Activated CD4-positive, alpha-beta memory T cell treated with anti-CD3 and anti-CD28 coated beads for 36 hours (primary cell): ENCODE measurements around the gene LENEP. TPM values are rescaled to one million over a fixed set of nuclear protein-coding genes. Genes with fewer than 3 reads are reported as not detected.
"Not testable (repeated sequence)": the region's sequence is repeated elsewhere in the genome, so short reads cannot be mapped to it uniquely, and the experiment has no call there.

Experiments
- CTCF ChIA-PET: fragments of 350-600 bp; sonication (Branson Sonifier 250); formaldehyde crosslinking; loops from one replicate; lab custom pipeline; 2021; ENCODE audit warnings: antibody characterized with exemption, inconsistent platforms; lab: Charles Lee
- POLR2A ChIA-PET: fragments of 350-600 bp; sonication (Branson Sonifier 250); formaldehyde crosslinking; loops from one replicate; lab custom pipeline; 2021; ENCODE audit warnings: antibody characterized with exemption; lab: Charles Lee
- DNase-seq: peaks from one replicate; pipeline ENCODE4 v3.0.0-alpha.2; 2020
- H3K27ac Mint-ChIP-seq: one replicate; pipeline ENCODE4 v1.8.0; 2021; ENCODE audit warnings: mixed read lengths
- H3K27me3 Mint-ChIP-seq: one replicate; pipeline ENCODE4 v1.8.0; 2021; ENCODE audit warnings: mixed read lengths
- H3K36me3 Mint-ChIP-seq: one replicate; pipeline ENCODE4 v1.8.0; 2021; ENCODE audit warnings: mixed read lengths
- H3K4me1 Mint-ChIP-seq: one replicate; pipeline ENCODE4 v1.8.0; 2021; ENCODE audit warnings: low read depth, mixed read lengths
- H3K4me3 Mint-ChIP-seq: one replicate; pipeline ENCODE4 v1.8.0; 2021; ENCODE audit warnings: mild to moderate bottlenecking, mixed read lengths
- H3K9me3 Mint-ChIP-seq: one replicate; pipeline ENCODE4 v1.8.0; 2021; ENCODE audit warnings: mixed read lengths
- intact Hi-C: fragments of 100-400 bp; cut with micrococcal nuclease; formaldehyde crosslinking; loops from one replicate; pipeline ENCODE4 v1.15.1; 2023
- total RNA-seq, 2 experiments: library from RNA; stranded (reverse); gene quantifications; one replicate each; pipeline ENCODE4 v1.2.3, GENCODE V29; 2021

Gene LENEP
- total RNA-seq, 2 experiments from 2014 or later: 0.36 to 0.56 TPM

GRCh38 chr1:154977762-154978161 is 15.6 kb upstream of the LENEP start:
- intact Hi-C loops: not testable (repeated sequence)

GRCh38 chr1:154978360-154978759 is 15.0 kb upstream of the LENEP start:
- Mint-ChIP-seq H3K4me1 (peaks cover 5% of the 10 kb centered on the region), H3K4me3 (no peak overlapping the region), H3K27me3 (no peaks in the 10 kb centered on the region), H3K9me3 (no peaks in the 10 kb centered on the region), H3K27ac (no peak overlapping the region), H3K36me3 (peaks cover 23% of the 10 kb centered on the region)
- ChIA-PET CTCF (interaction anchor here (0.6 to 12.9 kb wide), 3 partner anchors 19 to 73 kb away, joined by 4 to 80 read pairs (median 11); no protein-coding TSS in a partner anchor), POLR2A (no interaction called here)
- intact Hi-C loops: no loop called here
- no peak for DNase-seq

More at GRCh38 chr1:154977762-154978161, 15.6 kb upstream of the LENEP start:
- H3K27ac Mint-ChIP-seq, POLR2A ChIA-PET, H3K27me3 Mint-ChIP-seq, DNase-seq, H3K4me3 Mint-ChIP-seq, H3K9me3 Mint-ChIP-seq, H3K4me1 Mint-ChIP-seq: not testable (repeated sequence)
- CTCF ChIA-PET: interaction anchor here (0.6 to 12.9 kb wide), 2 partner anchors 20 to 74 kb away, joined by 4 to 80 read pairs; no protein-coding TSS in a partner anchor
- H3K36me3 Mint-ChIP-seq: peaks cover 23% of the 10 kb centered on the region

- H3K36me3 Mint-ChIP-seq: peaks cover 24% of the 10 kb centered on the region
- ChIA-PET POLR2A (interaction anchor here (1.0 to 2.7 kb wide), 8 partner anchors 8 to 42 kb away, joined by 3 to 27 read pairs (median 6); partner anchors contain the start of genes CKS1B and LENEP), CTCF (interaction anchor here (1.0 to 4.4 kb wide), 8 partner anchors 8 to 103 kb away, joined by 3 to 82 read pairs (median 8); partner anchors contain the start of gene CKS1B)
- H3K27me3 Mint-ChIP-seq: no peaks in the 10 kb centered on the region
- intact Hi-C loops: loop anchor here (5.0 kb wide), 1 partner anchor 80 kb away; the partner anchor contains the start of gene EFNA4
- H3K4me3 Mint-ChIP-seq: no peak overlapping the region
- H3K27ac Mint-ChIP-seq: no peak overlapping the region
- DNase-seq: no peak
- H3K9me3 Mint-ChIP-seq: no peaks in the 10 kb centered on the region
- peaks cover 13% of the 10 kb centered on the region for H3K4me1 Mint-ChIP-seq
Observed at GRCh38 chr1:154982341-154982740, 11.0 kb upstream of the LENEP start.

- intact Hi-C loops: loop anchor here (1.0 to 5.0 kb wide), 5 partner anchors 9 to 101 kb away; partner anchors contain the start of genes CKS1B and EFNA4
- peaks cover 17% of the 10 kb centered on the region for H3K36me3 Mint-ChIP-seq
- ChIA-PET POLR2A (interaction anchor here (0.9 to 2.7 kb wide), 13 partner anchors 9 to 47 kb away, joined by 3 to 27 read pairs (median 6); partner anchors contain the start of genes CKS1B, LENEP, PMVK and PYGO2), CTCF (interaction anchor here (0.9 to 4.4 kb wide), 17 partner anchors 9 to 102 kb away, joined by 3 to 82 read pairs (median 6); partner anchors contain the start of genes ADAM15, CKS1B, LENEP and PBXIP1)
- no peaks in the 10 kb centered on the region for H3K27me3 Mint-ChIP-seq
- DNase-seq: peak; percentile 98
- H3K4me3 Mint-ChIP-seq: no peak within 1 kb of the TSS
- no peaks in the 10 kb centered on the region for H3K9me3 Mint-ChIP-seq
- no peak within 1 kb of the TSS for H3K27ac Mint-ChIP-seq
- H3K4me1 Mint-ChIP-seq: peaks cover 14% of the 10 kb centered on the region
Observed at GRCh38 chr1:154982897-154983648, 10.3 kb upstream of the LENEP start, which contains the start of gene FLAD1. FLAD1 (plus strand) TSS chr1:154983344; CDS start chr1:154983695, 351 bp downstream.

- ChIA-PET CTCF (interaction anchor here (0.9 to 4.4 kb wide), 18 partner anchors 9 to 108 kb away, joined by 3 to 82 read pairs (median 6); partner anchors contain the start of genes ADAM15, CKS1B, LENEP and PBXIP1), POLR2A (interaction anchor here (0.7 to 2.7 kb wide), 15 partner anchors 10 to 281 kb away, joined by 3 to 27 read pairs (median 6); partner anchors contain the start of genes CKS1B, LENEP, PMVK and PYGO2)
- Mint-ChIP-seq H3K27ac (no peak overlapping the region), H3K36me3 (peaks cover 22% of the 10 kb centered on the region), H3K4me3 (no peak overlapping the region), H3K9me3 (no peaks in the 10 kb centered on the region), H3K27me3 (no peaks in the 10 kb centered on the region), H3K4me1 (peaks cover 22% of the 10 kb centered on the region)
- DNase-seq: peak; percentile 36
- intact Hi-C loops: loop anchor here (1.0 to 5.0 kb wide), 5 partner anchors 10 to 100 kb away; partner anchors contain the start of genes CKS1B and EFNA4
Observed at GRCh38 chr1:154983776-154984466, 9.5 kb upstream of the LENEP start.

GRCh38 chr1:154986736-154987135 is 6.7 kb upstream of the LENEP start:
- peaks cover 25% of the 10 kb centered on the region for H3K36me3 Mint-ChIP-seq
- H3K27me3 Mint-ChIP-seq, intact Hi-C loops, POLR2A ChIA-PET, H3K9me3 Mint-ChIP-seq, DNase-seq, H3K4me3 Mint-ChIP-seq, H3K27ac Mint-ChIP-seq: not testable (repeated sequence)
- CTCF ChIA-PET: interaction anchor here (1.1 to 2.3 kb wide), 3 partner anchors 9 to 31 kb away, joined by 3 to 8 read pairs (median 4); no protein-coding TSS in a partner anchor
- H3K4me1 Mint-ChIP-seq: peaks cover 22% of the 10 kb centered on the region

GRCh38 chr1:154987326-154987725 is 6.1 kb upstream of the LENEP start:
- intact Hi-C loops: no loop called here
- H3K27ac Mint-ChIP-seq: no peak overlapping the region
- no peak for DNase-seq
- H3K36me3 Mint-ChIP-seq: peaks cover 25% of the 10 kb centered on the region
- POLR2A ChIA-PET: no interaction called here
- peaks cover 22% of the 10 kb centered on the region for H3K4me1 Mint-ChIP-seq
- H3K9me3 Mint-ChIP-seq: no peaks in the 10 kb centered on the region
- CTCF ChIA-PET: interaction anchor here (1.1 to 2.3 kb wide), 5 partner anchors 9 to 32 kb away, joined by 3 to 8 read pairs (median 4); partner anchors contain the start of gene PBXIP1
- H3K4me3 Mint-ChIP-seq: no peak overlapping the region
- no peaks in the 10 kb centered on the region for H3K27me3 Mint-ChIP-seq

GRCh38 chr1:154988058-154988954 is 5.1 kb upstream of the LENEP start:
- Mint-ChIP-seq H3K4me3 (no peak overlapping the region), H3K27ac (no peak overlapping the region), H3K9me3 (no peaks in the 10 kb centered on the region), H3K27me3 (no peaks in the 10 kb centered on the region), H3K36me3 (peaks cover 27% of the 10 kb centered on the region), H3K4me1 (peaks cover 22% of the 10 kb centered on the region)
- POLR2A ChIA-PET: interaction anchor here (0.8 kb wide), 1 partner anchor 23 kb away, joined by 3 read pairs; no protein-coding TSS in a partner anchor
- CTCF ChIA-PET: interaction anchor here (0.8 to 2.3 kb wide), 5 partner anchors 8 to 33 kb away, joined by 3 to 8 read pairs (median 4); partner anchors contain the start of gene PBXIP1
- DNase-seq: no peak
- intact Hi-C loops: no loop called here

- intact Hi-C loops: no loop called here
- no peak for DNase-seq
- CTCF ChIA-PET: interaction anchor here (1.2 kb wide), 1 partner anchor 72 kb away, joined by 5 read pairs; no protein-coding TSS in a partner anchor
- POLR2A ChIA-PET: no interaction called here
- Mint-ChIP-seq H3K27ac (no peak overlapping the region), H3K27me3 (no peaks in the 10 kb centered on the region), H3K36me3 (peaks cover 27% of the 10 kb centered on the region), H3K4me3 (no peak overlapping the region), H3K9me3 (no peaks in the 10 kb centered on the region), H3K4me1 (peaks cover 18% of the 10 kb centered on the region)
Observed at GRCh38 chr1:154989195-154989860, 4.1 kb upstream of the LENEP start.

- H3K36me3 Mint-ChIP-seq: peaks cover 25% of the 10 kb centered on the region
- intact Hi-C loops: no loop called here
- H3K27me3 Mint-ChIP-seq: no peaks in the 10 kb centered on the region
- no peak overlapping the region for H3K27ac Mint-ChIP-seq
- no peak overlapping the region for H3K4me3 Mint-ChIP-seq
- H3K9me3 Mint-ChIP-seq: no peaks in the 10 kb centered on the region
- ChIA-PET POLR2A (no interaction called here), CTCF (interaction anchor here (0.6 to 1.2 kb wide), 2 partner anchors 71 to 177 kb away, joined by 3 to 5 read pairs; no protein-coding TSS in a partner anchor)
- DNase-seq: no peak
- peaks cover 14% of the 10 kb centered on the region for H3K4me1 Mint-ChIP-seq
Observed at GRCh38 chr1:154990276-154990675, 3.1 kb upstream of the LENEP start.
